ENCODE data around the gene RNF126.
A peak's percentile ranks its signal among the peaks of the same experiment; 100 is the strongest.
"Not testable (repeated sequence)": the region's sequence is repeated elsewhere in the genome, so short reads cannot be mapped to it uniquely, and the experiment has no call there.

The RNF126 gene

GRCh38 chr19:607301-608154, 55.5 kb downstream of the RNF126 start:
- TF ChIP-seq, protein P1, sequence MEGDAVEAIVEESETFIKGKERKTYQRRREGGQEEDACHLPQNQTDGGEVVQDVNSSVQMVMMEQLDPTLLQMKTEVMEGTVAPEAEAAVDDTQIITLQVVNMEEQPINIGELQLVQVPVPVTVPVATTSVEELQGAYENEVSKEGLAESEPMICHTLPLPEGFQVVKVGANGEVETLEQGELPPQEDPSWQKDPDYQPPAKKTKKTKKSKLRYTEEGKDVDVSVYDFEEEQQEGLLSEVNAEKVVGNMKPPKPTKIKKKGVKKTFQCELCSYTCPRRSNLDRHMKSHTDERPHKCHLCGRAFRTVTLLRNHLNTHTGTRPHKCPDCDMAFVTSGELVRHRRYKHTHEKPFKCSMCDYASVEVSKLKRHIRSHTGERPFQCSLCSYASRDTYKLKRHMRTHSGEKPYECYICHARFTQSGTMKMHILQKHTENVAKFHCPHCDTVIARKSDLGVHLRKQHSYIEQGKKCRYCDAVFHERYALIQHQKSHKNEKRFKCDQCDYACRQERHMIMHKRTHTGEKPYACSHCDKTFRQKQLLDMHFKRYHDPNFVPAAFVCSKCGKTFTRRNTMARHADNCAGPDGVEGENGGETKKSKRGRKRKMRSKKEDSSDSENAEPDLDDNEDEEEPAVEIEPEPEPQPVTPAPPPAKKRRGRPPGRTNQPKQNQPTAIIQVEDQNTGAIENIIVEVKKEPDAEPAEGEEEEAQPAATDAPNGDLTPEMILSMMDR (IDR thresholded peaks at IDR 0.05; ENCODE audit: control extremely low read depth, extremely low read depth, low read depth, missing control alignments) = no peak
- POLR2A ChIA-PET = no interaction called here
- DNase-seq (ENCODE audit: extremely low spot score) = no peak
- CTCF ChIA-PET = interaction anchor here (1.4 to 1.6 kb wide), 2 partner anchors 96 to 97 kb away, joined by 3 read pairs; no protein-coding TSS in a partner anchor

- CTCF ChIA-PET; POLR2A ChIA-PET; DNase-seq (ENCODE audit: extremely low spot score): not testable (repeated sequence)
These were observed 57.7 kb downstream of the RNF126 start for GRCh38 chr19:605061-605971.

DNA sequence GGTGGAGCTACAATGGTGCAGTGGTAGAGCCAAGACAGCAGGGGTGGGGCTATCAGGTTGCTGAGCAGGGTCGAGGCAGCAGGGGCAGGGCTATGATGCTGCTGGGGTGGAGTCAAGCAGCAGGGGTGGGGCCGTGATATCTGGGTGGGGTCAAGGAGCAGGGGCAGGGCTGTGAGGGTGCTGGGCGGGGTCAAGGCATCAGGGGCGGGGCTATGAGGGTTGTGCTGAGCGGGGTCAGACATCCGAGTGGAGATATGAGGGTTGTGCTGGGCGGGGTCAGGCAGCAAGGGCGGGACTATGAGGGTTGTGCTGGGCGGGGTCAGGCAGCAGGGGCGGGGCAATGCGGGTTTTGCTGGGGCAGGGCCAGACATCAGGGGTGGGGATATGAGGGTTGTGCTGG, 58.7 kb downstream of the RNF126 start:
- ChIA-PET POLR2A (no interaction called here), CTCF (no interaction called here)
- TF ChIP-seq, protein P1 (IDR thresholded peaks at IDR 0.05; ENCODE audit: control extremely low read depth, extremely low read depth, low read depth, missing control alignments) = no peak
- DNase-seq (ENCODE audit: extremely low spot score) = peak; percentile 43

- POLR2A ChIA-PET; DNase-seq (ENCODE audit: extremely low spot score); CTCF ChIA-PET: not testable (repeated sequence)
These were observed 59.2 kb downstream of the RNF126 start for GRCh38 chr19:603779-604178.

GRCh38 chr19:603302-603639, 59.7 kb downstream of the RNF126 start:
- DNase-seq (ENCODE audit: extremely low spot score); CTCF ChIA-PET; POLR2A ChIA-PET: not testable (repeated sequence)

DNA sequence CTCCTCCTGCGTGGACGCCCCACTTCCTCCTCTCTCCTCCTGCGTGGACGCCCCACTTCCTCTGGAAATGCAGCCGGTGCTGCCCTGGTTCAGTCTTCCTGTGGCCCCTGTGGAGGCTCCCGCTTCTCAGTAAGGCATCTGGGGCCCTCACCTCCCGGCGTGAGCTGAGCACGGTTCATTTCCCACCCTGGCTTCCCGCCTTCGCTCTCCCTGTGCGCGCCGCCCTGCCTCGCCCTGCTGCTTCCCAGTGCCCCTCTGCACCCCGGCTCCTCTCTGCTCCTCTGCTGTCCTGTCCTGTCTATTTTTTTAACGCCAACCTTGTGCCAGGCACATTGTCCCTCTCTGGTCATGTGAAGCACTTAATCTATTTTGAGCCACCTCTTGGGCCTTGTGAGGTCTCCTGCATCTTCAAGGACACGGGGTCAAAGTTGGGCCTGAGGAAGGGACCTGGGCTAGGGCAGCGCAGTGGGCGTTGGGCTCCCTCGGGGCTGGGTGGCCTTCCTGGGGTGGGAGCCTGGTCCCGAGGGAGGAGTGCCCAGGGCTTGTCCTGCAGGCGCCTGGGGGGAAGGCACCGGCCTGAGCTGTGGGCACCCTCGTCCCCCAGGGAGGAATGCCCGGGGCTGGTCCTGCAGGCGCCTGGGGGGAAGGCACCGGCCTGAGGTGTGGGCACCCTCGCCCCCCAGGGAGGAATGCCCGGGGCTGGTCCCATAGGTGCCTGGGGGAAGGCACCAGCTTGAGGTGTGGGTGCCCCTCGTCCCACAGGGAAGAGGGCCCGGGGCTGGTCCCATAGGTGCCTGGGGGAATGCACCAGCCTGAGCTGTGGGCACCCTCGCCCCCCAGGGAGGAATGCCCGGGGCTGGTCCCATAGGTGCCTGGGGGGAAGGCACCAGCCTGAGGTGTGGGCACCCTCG, 60.4 kb downstream of the RNF126 start:
- CTCF ChIA-PET = no interaction called here
- POLR2A ChIA-PET = no interaction called here
- no peak for DNase-seq (ENCODE audit: extremely low spot score)
- TF ChIP-seq, protein P1 (IDR thresholded peaks at IDR 0.05; ENCODE audit: control extremely low read depth, extremely low read depth, low read depth, missing control alignments) = no peak

DNA sequence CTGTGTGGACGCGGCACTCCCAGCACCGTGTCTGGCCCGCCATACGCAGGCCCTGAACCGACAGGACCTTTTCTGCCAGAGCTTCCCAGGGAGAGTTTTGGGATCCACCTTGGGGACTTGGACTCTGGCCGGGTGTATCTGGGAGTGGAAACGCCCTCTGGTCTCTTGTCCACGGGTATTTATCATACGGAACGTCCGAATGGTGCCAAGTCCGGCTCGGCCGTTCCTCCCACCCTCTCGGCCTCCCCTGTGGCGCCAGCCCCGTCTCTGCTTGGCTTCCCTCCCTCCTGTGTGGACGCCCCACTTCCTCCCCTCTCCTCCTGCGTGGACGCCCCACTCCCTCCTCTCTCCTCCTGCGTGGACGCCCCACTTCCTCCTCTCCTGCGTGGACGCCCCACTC, 61.2 kb downstream of the RNF126 start:
- TF ChIP-seq, protein P1 (IDR thresholded peaks at IDR 0.05; ENCODE audit: control extremely low read depth, extremely low read depth, low read depth, missing control alignments) = no peak
- ChIA-PET CTCF (no interaction called here), POLR2A (no interaction called here)
- no peak for DNase-seq (ENCODE audit: extremely low spot score)
